A549 treated with AZD2906 at 1 μM for 4 hours (cell line): ENCODE results near the gene NFKBIE. TPM values are rescaled to one million over a fixed set of nuclear protein-coding genes. Genes with fewer than 3 reads are reported as not detected.

ENCODE experiments used
- total RNA-seq: library from RNA; stranded (reverse); fragments of 200-300 nt; extraction: Qiagen RNA extraction; gene quantifications from 5 replicates; pipeline ENCODE4 v1.2.3, GENCODE V29; 2022

The NFKBIE gene, protein sequence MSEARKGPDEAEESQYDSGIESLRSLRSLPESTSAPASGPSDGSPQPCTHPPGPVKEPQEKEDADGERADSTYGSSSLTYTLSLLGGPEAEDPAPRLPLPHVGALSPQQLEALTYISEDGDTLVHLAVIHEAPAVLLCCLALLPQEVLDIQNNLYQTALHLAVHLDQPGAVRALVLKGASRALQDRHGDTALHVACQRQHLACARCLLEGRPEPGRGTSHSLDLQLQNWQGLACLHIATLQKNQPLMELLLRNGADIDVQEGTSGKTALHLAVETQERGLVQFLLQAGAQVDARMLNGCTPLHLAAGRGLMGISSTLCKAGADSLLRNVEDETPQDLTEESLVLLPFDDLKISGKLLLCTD
- total RNA-seq, result 5.7 to 8.2 TPM (median 7.0 TPM) in 5 replicates

DNA sequence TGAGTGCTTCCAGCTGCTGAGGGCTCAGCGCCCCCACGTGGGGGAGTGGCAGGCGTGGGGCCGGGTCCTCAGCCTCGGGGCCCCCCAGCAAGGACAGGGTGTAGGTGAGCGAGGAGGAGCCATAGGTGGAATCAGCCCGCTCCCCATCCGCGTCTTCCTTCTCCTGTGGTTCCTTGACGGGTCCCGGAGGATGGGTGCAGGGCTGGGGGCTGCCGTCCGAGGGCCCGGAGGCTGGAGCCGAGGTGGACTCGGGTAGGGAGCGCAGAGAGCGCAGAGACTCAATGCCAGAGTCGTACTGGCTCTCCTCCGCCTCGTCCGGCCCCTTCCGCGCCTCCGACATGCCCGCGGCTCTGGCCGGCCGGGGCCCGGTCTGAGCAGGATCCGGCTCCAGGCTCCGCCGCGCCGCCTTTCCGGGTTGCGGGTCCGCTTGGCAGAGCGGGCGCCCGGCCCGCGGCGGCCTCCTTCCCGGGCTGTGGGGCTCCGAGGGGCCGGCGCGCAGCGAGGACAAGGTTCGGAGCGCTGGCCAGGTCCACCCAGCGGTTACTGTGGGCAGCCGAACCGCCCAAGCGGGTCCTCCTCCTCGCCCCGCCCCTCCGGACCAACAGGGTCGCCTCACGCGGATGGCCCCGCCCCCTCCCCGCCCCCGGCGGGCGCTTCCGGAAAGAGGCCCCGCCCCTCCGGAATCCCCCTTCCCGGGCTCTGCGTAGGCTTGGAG is at the start of gene NFKBIE:
NFKBIE (minus strand) TSS at position 545 of the 715 bp plus-strand sequence; CDS start at position 340, 205 bp downstream.

DNA sequence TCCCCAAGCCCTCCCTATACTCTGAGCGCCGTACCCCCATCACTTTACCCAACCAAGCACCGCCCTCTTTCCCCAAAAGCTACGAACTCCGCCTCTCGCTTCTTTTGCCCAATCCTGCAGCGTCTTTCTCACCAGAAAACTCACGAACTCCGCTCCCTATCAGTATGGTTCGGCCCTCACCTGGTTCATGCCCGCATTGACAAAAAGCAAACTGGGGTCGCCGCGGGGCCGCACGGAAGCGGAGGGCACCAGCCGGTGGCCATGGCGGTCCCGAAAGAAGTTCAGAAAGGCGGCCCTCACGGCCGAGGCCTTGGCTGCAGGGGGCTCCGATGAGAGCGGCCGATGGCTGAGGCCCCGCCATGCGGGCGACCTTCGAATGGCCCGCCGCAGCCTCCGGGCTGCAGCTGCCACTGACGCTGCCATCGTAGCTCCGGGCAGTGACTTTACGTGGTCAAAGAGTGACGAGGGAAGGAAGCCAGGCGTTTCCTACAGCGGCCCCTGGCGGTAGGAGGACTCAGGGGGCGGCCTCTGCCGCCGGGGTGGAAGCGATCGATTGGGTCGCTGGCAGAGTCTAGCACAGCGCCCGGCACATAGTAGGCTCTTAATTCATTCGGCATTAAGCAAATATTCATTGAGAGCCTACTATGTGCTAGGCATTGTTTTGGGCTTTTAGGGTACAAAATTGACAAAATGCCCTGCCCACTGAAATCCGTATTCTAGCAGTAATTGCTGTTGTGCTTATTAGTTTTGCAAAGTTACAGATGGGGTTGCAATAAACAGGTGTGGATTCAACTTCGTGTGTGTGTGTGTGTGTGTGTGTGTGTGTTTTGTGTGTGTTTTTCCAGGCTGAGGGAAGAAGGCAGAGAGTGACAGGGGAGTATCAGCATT is 47.8 kb upstream of the NFKBIE start, which contains the start of gene AARS2:
AARS2 (minus strand) TSS at position 447 of the 888 bp plus-strand sequence; CDS start at position 423, 24 bp downstream.

DNA sequence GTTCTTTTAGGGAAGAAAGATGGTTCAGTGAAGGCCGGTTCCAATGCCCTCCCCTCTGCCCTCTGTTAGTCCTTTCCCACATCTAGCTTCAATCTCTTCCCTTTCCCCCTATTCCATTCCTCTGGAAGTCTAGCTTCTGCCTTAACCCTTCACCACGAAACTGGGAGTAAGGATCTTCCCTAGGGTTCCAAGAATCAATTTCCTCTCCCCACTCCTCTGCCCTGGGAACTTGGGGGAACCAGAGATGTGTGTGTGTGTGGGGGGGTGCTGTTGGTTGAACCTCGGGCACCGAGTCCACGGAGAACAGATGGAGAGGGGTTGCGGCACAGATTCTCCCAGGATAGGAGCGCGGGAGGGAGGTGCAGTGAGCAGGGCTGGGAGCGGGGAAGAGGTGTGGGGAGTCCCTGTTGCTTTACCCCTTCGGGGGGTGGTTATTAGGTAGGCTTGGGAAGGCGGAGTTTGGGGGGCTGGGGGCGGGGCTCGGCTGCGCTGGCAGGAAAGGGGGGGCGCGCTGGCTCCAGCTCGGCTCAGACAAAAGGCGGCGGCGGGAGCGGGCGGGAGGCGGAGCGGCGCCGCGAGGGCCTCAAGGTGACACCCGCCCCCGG is 4.7 kb upstream of the NFKBIE start, which contains the start of gene TMEM151B:
TMEM151B (plus strand) TSS at position 530 of the 605 bp plus-strand sequence. CDS start 293 bp downstream, outside the sequence.

DNA sequence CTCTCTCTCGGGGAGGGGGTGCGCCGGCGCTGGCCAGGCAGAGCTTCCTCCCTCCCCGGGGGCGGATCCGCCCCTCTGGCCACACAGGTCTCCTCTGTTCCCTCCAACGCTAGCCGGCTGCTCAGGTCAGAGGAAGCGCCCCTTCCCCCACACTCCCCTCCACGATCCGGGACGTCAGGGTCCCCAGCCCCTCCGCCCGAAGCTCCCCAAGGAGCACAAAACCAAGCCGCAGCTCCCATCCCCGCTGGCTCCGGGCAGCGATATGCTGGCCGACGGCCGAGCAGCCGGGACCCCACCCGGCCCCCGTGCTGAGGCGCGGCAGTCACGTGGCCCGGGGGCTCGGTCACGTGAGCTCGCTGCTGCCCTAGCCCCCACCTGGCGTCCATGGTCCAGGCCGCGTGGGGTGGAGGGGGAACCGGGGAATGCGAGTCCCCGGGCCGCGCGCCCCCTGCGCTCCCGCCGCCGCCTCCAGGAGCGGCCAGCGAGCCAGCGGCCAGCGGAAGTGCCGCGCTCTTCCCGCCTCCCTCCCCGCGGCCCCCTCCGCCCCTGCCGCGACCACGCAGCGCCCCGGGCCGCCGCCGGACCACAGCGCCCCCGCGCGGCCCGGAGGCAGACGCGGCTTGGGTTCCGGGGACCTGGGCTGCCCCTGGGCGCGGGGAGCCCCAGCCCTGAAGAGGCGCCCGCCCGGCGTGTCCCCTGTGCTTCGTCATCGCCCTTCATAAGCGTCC is 8.2 kb downstream of the NFKBIE start, which contains the start of gene SLC35B2:
SLC35B2 (minus strand) TSS at position 504 of the 728 bp plus-strand sequence; CDS start at position 386, 118 bp downstream.

DNA sequence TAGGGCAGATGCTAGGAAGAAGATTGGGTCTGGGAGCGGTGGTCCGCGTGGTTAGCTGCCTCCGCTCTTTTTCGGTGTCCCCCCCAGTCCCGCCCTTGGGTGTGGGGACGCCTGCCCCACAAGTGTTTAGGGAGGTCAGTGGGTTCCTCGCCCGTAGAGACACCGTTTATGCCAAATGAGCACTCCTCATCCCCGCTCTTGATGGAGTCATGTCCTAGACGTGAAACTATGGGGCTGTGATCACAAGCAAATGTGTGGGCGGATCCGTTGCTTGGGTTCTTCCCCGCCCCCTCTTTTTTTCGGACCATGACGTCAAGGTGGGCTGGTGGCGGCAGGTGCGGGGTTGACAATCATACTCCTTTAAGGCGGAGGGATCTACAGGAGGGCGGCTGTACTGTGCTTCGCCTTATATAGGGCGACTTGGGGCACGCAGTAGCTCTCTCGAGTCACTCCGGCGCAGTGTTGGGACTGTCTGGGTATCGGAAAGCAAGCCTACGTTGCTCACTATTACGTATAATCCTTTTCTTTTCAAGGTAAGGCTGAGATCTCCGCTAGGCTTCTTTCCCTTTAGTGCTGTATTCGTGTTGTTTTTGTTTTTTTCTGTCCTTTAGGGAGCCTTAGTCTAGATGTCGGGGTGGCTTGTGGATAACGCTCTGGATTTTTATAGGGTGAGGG is 18.6 kb downstream of the NFKBIE start, which contains the start of gene HSP90AB1:
HSP90AB1 (plus strand) TSS at position 439 of the 675 bp plus-strand sequence. CDS start 1,529 bp downstream, outside the sequence.

DNA sequence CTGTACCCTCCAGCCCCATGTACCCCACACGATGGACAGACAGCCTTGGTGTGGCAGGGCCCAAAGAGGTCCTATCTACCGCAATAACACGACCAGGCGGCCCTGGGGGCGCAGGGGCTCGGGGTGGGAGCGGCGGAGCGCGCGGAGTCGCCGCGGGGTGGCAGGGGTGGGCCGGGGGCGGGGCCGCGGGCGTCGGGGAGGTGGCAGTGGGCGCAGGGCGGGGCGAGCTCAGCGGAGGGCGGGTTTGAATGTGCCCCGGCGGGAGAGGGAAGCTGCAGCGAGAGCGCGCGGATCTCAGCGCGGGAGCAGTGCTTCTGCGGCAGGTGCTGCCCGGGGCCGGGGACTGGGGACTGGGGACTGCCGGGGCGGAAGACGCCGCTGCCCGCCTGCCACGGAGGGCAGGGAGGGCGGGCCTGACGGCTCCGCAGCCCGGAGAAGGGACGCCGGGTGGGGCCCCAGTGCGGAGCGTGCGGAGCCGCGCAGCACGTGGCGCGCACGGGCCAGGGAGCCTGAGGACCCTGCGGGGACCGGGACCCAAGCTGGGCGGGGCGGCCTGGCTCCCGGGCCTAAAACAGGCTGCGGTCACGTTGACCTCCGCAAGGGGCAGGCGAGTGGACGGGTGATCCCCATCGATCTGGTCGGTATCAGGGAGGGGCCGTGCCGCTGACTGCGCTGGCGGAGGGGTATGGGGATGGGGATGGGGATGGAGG is 41.9 kb downstream of the NFKBIE start, which contains the start of gene SLC29A1:
SLC29A1 (plus strand) TSS at position 277 of the 710 bp plus-strand sequence. CDS start 3,719 bp downstream, outside the sequence.

DNA sequence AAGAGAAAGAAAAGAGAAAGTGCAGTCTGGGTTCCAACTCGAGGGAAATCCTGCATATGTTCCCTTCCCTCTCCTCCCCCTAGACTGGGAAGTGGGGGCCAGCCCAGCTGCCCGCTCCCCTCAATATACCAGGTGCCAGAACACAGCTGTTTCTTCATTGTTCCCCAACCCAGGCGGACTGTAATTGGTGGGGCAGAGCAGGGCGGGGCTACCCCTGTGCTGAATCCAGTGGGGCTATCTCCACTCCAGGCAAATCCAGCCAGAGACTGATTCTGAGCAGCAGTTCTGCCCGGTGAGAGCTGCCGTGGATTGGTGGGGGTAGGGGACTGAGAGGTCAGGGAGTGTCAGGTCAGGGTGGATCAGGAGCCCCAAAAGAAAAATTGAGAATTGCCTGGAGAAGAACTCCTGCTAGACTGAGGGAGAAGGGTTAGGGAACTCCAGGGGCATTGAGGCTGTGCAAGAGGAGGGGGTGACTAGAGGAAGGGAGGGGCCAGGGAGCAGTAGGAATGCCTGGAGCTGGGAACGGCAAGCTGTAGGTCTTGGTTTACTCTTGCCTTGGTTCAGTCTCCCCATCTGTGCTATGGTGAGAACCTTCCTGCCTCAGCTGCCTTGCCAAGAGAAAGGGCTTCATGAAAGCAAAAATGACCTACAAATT is 48.5 kb downstream of the NFKBIE start, which contains the start of gene MYMX:
MYMX (plus strand) TSS at position 250 of the 655 bp plus-strand sequence. CDS start 546 bp downstream, outside the sequence.

Other genes starting within 250 kb of the NFKBIE start
- gene MRPL14, start 138.1 kb downstream of the NFKBIE start, total RNA-seq, result 56.6 to 72.7 TPM (median 66.3 TPM) in 5 replicates
- 11.7 to 16.2 TPM (median 14.1 TPM) in 5 replicates for gene TMEM63B, start 138.0 kb downstream of the NFKBIE start, total RNA-seq
- 0.05 TPM in 1 of 5 replicates, not detected in the others for gene CAPN11, start 106.7 kb downstream of the NFKBIE start, total RNA-seq
- not detected in 5 replicates for gene MYMX, start 48.6 kb downstream of the NFKBIE start, total RNA-seq
- 40.5 to 52.5 TPM (median 48.2 TPM) in 5 replicates for gene SLC29A1, start 42.0 kb downstream of the NFKBIE start, total RNA-seq
- gene HSP90AB1, start 18.4 kb downstream of the NFKBIE start, total RNA-seq, result 1,035 to 1,319 TPM (median 1,095 TPM) in 5 replicates
- 55.0 to 66.9 TPM (median 65.8 TPM) in 5 replicates for gene SLC35B2, start 8.0 kb downstream of the NFKBIE start, total RNA-seq
- 0.08 to 0.18 TPM (median 0.13 TPM) in 5 replicates for gene TMEM151B, start 4.9 kb upstream of the NFKBIE start, total RNA-seq
- 5.6 to 8.2 TPM (median 6.8 TPM) in 5 replicates for gene AARS2, start 47.8 kb upstream of the NFKBIE start, total RNA-seq
- gene SPATS1, start 77.1 kb upstream of the NFKBIE start, total RNA-seq, result not detected in 5 replicates
- 11.0 to 17.0 TPM (median 12.0 TPM) in 5 replicates for gene CDC5L, start 122.2 kb upstream of the NFKBIE start, total RNA-seq